Large intestine (tissue), 3 donors: ENCODE results near the gene WWC2. TPM values are rescaled to one million over a fixed set of nuclear protein-coding genes. Genes with fewer than 3 reads are reported as not detected.

Experiments used
- DNase-seq, 2 donors: peaks; one replicate each; pipeline versions ENCODE4 v3.0.0 to v3.0.0-alpha.2; 2013
- H3K27ac ChIP-seq: one replicate; pipeline ENCODE4 v1.5.1; 2013; ENCODE audit warnings: low read length
- H3K27me3 ChIP-seq: 2 replicates; pipeline ENCODE4 v1.6.1; 2013; ENCODE audit warnings: low read length; ENCODE audit not compliant: control insufficient read depth, insufficient read depth
- H3K36me3 ChIP-seq: 2 replicates; pipeline ENCODE4 v1.6.1; 2013; ENCODE audit warnings: low read length; ENCODE audit not compliant: control insufficient read depth, insufficient read depth
- H3K4me1 ChIP-seq: one replicate; pipeline ENCODE4 v1.6.1; 2013; ENCODE audit warnings: low read length; ENCODE audit not compliant: control insufficient read depth, insufficient read depth
- H3K4me3 ChIP-seq: one replicate; pipeline ENCODE4 v1.5.1; 2013; ENCODE audit warnings: low read length
- H3K9me3 ChIP-seq: one replicate; pipeline ENCODE4 v1.6.1; 2013; ENCODE audit warnings: mild to moderate bottlenecking, low read depth, low read length, moderate library complexity; ENCODE audit not compliant: control insufficient read depth
- WGBS: methylation state at CpG from one replicate; pipeline ENCODE4 v1.1.5; 2013; ENCODE audit warnings: low lambda C conversion rate; ENCODE audit not compliant: insufficient coverage; 5-methylcytosine and 5-hydroxymethylcytosine counted together
- polyA plus RNA-seq: library from polyadenylated mRNA; unstranded; fragments of 120-200 nt; gene quantifications from one replicate; pipeline ENCODE4 v1.2.1, GENCODE V29; 2013

The WWC2 gene
- polyA plus RNA-seq, 1 donor: 19.7 TPM

DNA sequence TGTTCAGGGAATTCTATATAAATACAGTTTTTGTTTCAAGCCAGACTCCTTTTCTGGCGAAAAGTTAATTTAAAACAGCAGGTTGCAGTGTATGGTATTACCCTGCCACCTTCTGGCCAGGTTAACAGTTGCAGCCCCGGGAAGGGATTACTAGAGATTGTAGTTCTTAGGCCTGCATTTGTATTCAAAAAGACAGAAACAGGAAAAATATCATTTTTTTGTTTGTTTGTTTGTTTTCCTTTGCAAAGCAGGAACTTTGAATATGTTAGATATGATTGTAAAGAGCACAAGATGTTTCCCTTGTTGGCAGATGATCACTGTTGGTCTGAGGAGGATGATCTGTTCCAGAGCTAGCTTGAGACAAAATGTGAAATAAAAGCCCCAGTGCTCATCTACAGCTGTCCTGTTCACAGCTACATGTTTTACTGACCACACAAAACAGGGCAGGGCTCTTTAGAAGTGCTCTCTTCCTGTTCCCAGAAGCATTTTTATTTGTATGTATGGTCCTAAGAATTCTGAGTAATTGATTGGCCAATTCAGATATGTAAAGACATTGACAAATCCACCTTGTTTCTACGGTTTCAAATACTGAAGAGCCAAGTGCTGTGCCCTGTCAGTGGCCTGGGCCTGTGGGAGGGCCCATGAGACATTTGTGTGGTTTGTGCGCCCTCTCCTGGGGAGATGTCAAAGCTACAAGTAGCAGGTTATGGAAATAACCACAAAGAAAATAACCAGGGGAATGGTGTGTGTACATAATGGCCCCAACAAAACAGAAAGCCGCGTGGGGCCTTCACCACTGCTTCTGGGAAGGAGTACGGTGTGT is 163.1 kb downstream of the WWC2 start:
- Histone ChIP-seq H3K27me3 (no peaks in the 10 kb centered on the region), H3K27ac (peak overlapping the region; percentile 49), H3K4me3 (no peak overlapping the region), H3K36me3 (peaks cover 14% of the 10 kb centered on the region), H3K4me1 (peaks cover 20% of the 10 kb centered on the region), H3K9me3 (no peaks in the 10 kb centered on the region)
- DNase-seq: peak; percentile 73 to 80
- no CpG with 5 or more reads among the region's 7 CpGs for WGBS

DNA sequence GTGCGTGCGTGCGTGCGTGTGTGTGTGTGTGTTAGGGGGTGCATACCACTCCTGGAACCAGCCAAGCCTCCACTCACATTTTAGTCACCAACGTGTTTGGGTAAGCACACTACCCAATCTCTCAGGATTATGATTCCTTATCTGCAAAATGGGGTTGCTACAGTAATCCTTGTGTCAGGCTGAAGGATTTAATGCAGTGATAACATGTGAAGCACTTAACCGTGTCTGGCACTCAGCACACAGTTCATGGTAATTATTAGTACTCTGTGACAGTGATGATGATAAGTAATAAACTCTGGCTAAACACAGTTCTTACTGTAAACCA is 163.7 kb downstream of the WWC2 start:
- no peak for DNase-seq
- H3K27me3 ChIP-seq: no peaks in the 10 kb centered on the region
- no peaks in the 10 kb centered on the region for H3K9me3 ChIP-seq
- peaks cover 16% of the 10 kb centered on the region for H3K36me3 ChIP-seq
- no peak overlapping the region for H3K4me3 ChIP-seq
- H3K27ac ChIP-seq: peak overlapping the region; percentile 28
- peaks cover 20% of the 10 kb centered on the region for H3K4me1 ChIP-seq
- no CpG with 5 or more reads among the region's 6 CpGs for WGBS

DNA sequence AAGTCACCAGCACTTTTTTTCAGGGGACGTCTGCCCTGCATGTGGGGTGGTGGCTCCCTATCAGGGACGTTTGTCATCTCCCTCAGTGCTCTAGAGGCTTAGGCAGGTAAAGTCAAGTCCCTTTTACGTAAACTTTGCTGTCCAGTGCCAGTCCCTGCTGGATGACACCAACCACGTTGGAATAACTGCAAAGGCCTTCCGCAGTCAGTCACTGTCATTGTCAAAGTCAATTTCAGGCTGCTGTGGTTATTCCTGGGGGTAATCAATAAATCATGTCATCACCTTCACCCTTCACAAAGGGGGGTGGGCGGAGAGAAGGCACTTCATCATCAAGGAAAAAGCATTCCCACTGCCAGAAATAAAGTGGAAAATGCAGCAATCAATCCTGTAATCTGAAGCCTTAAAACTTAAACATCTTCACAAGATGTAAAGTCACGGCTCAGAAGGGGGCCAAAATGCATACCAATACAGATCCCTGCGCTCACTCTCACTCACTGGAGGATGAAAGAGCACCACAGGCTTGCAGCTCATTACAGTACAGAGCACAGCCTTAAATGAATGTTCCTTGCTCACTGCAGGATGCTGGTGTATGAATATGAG is 164.8 kb downstream of the WWC2 start:
- Histone ChIP-seq H3K4me3 (no peak overlapping the region), H3K36me3 (peaks cover 21% of the 10 kb centered on the region), H3K27ac (no peak overlapping the region), H3K27me3 (no peaks in the 10 kb centered on the region), H3K4me1 (peaks cover 20% of the 10 kb centered on the region), H3K9me3 (no peaks in the 10 kb centered on the region)
- no CpG with 5 or more reads among the region's 8 CpGs for WGBS
- DNase-seq: no peak

DNA sequence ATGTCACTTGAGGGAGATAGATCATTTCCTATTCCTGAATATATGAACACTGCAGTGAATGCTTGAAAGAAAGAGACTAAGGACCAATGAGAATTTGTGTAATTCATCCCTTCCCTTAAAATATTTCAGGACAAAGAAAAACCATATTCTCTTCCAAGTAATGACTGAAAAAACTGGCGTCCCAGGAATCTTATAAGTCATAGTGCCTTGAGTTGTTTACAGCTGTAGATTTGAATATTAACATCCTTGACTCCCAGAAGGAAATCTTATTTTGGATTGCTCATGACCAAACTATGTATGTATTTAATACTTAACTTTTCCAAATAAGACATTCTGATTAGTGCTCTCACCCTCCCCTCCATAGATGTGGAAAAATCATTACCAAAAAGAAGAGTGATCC is 165.6 kb downstream of the WWC2 start:
- no peak for DNase-seq
- Histone ChIP-seq H3K4me3 (no peak overlapping the region), H3K4me1 (peaks cover 20% of the 10 kb centered on the region), H3K9me3 (no peaks in the 10 kb centered on the region), H3K36me3 (peaks cover 22% of the 10 kb centered on the region), H3K27ac (no peak overlapping the region), H3K27me3 (no peaks in the 10 kb centered on the region)
- WGBS: no CpG with 5 or more reads among the region's 1 CpG

DNA sequence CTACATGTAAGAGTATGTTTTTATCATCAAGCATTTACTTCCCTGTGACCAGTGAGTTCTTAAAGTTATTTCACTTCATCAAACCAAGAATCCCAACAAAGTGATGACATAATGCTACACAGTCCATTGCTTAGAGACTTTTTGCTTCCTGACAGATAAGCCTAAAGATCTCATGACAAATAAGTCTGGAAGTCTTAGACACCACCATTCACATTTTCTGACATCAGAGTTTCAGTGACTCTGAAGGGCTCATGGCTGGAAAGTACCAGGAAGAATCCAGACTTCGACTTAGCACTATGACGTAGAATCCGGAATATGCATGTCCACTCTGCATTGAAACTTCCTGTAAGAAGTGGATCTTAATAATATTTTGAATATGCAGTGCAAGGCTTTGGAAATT is 167.3 kb downstream of the WWC2 start:
- Histone ChIP-seq H3K27me3 (no peaks in the 10 kb centered on the region), H3K4me3 (no peak overlapping the region), H3K36me3 (peaks cover 16% of the 10 kb centered on the region), H3K9me3 (no peaks in the 10 kb centered on the region), H3K4me1 (peaks cover 12% of the 10 kb centered on the region), H3K27ac (no peak overlapping the region)
- DNase-seq: no peak
- no CpG with 5 or more reads among the region's 3 CpGs for WGBS

DNA sequence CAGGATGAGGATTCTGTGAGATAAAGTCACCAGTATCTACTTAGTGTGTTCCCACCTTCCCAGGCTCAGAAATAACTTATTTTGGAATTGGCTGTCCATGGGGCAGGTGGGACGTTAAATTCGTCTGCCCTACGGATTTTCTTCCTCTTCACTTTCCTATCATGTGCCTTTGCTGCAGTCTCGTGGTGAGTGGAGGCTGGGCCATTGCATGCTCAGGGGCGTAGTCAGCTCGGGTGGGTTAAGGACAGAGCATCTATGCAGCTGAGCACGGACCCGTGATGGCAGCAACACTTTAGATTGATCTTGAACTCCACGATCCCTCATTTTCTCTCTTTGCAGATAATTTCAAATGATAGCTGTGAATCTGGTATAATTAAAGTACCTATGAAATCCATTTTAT is 169.5 kb downstream of the WWC2 start:
- Histone ChIP-seq H3K4me3 (no peak overlapping the region), H3K36me3 (peaks cover 16% of the 10 kb centered on the region), H3K4me1 (no peaks in the 10 kb centered on the region), H3K27ac (no peak overlapping the region), H3K9me3 (no peaks in the 10 kb centered on the region), H3K27me3 (no peaks in the 10 kb centered on the region)
- no CpG with 5 or more reads among the region's 9 CpGs for WGBS
- DNase-seq: no peak

DNA sequence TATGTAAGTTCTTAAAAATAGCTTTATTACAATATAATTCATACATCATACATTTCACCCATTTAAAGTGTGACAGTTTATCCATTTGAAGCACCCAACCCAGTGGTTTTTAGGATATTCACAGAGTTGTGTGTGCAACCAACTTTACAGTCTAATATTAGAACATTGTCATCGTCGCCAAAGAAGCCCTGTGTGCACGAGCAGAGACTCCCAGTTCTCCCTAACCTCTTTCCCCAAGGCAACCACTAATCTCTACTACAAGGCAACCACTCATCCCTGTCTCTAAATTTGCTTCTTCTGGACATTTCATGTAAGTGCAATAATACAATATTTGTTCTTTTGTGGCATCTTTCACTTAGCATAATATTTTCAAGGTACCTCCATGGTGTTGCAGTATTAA is 173.3 kb downstream of the WWC2 start:
- H3K9me3 ChIP-seq: peaks cover 7% of the 10 kb centered on the region
- no peak overlapping the region for H3K4me3 ChIP-seq
- H3K27ac ChIP-seq: no peak overlapping the region
- peaks cover 9% of the 10 kb centered on the region for H3K36me3 ChIP-seq
- H3K27me3 ChIP-seq: no peaks in the 10 kb centered on the region
- 89% methylated on average over 3 of the region's 3 CpGs for WGBS
- H3K4me1 ChIP-seq: no peaks in the 10 kb centered on the region
- no peak for DNase-seq

DNA sequence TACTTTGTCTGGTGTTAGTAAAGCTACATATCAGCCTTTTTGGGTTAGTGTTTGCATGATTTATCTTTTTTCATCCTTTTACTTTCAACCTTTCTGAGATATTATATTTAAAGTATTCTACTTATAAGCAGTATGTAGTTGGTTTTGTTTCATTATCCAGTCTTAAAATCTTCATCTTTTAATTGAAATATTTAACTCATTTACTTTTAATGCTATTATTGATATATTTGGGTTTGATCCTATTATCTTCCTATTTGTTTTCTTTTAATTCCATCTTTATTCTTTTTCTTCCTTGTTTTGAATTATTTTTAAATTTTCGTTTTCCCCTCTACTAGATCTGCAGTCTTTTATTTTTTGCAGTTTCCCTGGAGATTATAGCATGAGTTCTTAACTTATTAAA is 177.0 kb downstream of the WWC2 start:
- Histone ChIP-seq H3K9me3 (peaks cover 7% of the 10 kb centered on the region), H3K36me3 (peaks cover 3% of the 10 kb centered on the region), H3K4me3 (no peak overlapping the region), H3K27me3 (no peaks in the 10 kb centered on the region), H3K4me1 (no peaks in the 10 kb centered on the region), H3K27ac (no peak overlapping the region)
- no peak for DNase-seq
- WGBS: 0% methylated on average over 1 of the region's 1 CpG

DNA sequence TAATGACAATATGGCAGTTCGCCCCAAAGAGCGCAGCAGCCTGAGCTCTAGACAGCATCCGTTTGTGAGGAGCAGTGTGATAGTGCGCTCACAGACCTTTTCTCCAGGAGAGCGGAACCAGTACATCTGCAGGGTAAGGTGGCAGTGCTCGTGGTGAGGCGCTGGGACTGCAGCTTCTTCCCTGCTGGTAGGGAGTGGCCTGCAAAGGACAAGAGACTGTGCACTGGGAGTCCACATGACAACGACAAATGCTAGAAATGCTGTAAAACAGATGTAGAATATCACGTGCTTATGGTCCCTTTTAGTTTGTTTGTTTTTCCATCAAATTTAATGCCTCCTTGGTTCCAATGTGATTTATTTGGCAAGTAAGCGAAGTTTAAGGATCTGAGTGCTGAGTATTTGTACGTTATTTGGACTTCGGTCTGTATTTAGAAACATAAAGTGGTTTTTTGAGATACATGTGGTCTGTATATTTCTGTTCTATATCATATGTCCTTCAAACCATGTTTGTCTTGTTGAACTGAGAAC is 185.3 kb downstream of the WWC2 start:
- Histone ChIP-seq H3K27ac (no peak overlapping the region), H3K9me3 (no peaks in the 10 kb centered on the region), H3K4me3 (no peak overlapping the region), H3K36me3 (peaks cover 14% of the 10 kb centered on the region), H3K27me3 (no peaks in the 10 kb centered on the region), H3K4me1 (peaks cover 51% of the 10 kb centered on the region)
- peak in 1 of 2 donors; percentile 55 for DNase-seq
- WGBS: no CpG with 5 or more reads among the region's 12 CpGs

DNA sequence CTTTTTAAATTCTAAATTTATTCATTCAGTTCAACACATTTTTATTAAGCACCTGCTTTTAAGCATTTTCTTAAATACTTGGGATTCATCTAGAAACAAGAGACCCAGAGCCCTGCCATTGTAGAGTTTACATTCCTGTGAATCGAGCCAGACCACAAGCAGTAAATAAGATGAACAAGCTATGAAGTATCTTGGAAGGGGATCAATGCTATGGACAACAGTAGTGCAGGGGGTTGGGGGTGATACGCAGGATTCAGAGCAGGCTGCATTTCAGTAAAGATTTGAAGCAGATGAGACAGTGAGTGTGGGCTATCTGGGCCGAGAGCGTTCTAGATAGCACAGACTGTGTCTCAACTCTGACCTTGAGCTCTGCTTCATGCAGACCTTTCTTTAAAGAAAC is 185.9 kb downstream of the WWC2 start:
- no CpG with 5 or more reads among the region's 4 CpGs for WGBS
- Histone ChIP-seq H3K27me3 (no peaks in the 10 kb centered on the region), H3K4me3 (no peak overlapping the region), H3K9me3 (no peaks in the 10 kb centered on the region), H3K36me3 (peaks cover 16% of the 10 kb centered on the region), H3K27ac (no peak overlapping the region), H3K4me1 (peaks cover 53% of the 10 kb centered on the region)
- DNase-seq: no peak
